Measurements from ENCODE around the gene RAB31.

RAB31 gene

GRCh38 chr18:9695605-9696004, 12.5 kb upstream of the RAB31 start:
- no peak for TF ChIP-seq CTCF (IDR thresholded peaks at IDR 0.05)

GRCh38 chr18:9696112-9696511, 12.0 kb upstream of the RAB31 start:
- TF ChIP-seq CTCF (IDR thresholded peaks at IDR 0.05), result no peak

- no peak for TF ChIP-seq CTCF (IDR thresholded peaks at IDR 0.05)
These were observed 11.4 kb upstream of the RAB31 start for GRCh38 chr18:9696701-9697100.

- no peak for TF ChIP-seq CTCF (IDR thresholded peaks at IDR 0.05)
These were observed 11.0 kb upstream of the RAB31 start for GRCh38 chr18:9697121-9697520.

GRCh38 chr18:9698497-9698896, 9.6 kb upstream of the RAB31 start:
- TF ChIP-seq CTCF (IDR thresholded peaks at IDR 0.05), result no peak

- no peak for TF ChIP-seq CTCF (IDR thresholded peaks at IDR 0.05)
These were observed 7.8 kb upstream of the RAB31 start for GRCh38 chr18:9700261-9700796.

GRCh38 chr18:9701609-9702349, 6.3 kb upstream of the RAB31 start:
- no peak for TF ChIP-seq CTCF (IDR thresholded peaks at IDR 0.05)
